ENCODE results near the gene ARHGEF40. TPM values are rescaled to one million over a fixed set of nuclear protein-coding genes. Genes with fewer than 3 reads are reported as not detected.

ARHGEF40 gene
- total RNA-seq, 4 donors from 2014 or later = 7.5 to 21.2 (median 14.4) TPM

- intact Hi-C loops (cut with DNase I; ENCODE audit: low total_unique reads) = loop anchor here (10.0 kb wide), 1 partner anchor 75 kb away; no protein-coding TSS in a partner anchor
- WGBS, 2 donors = 83 to 86% methylated on average over 5 of the region's 5 CpGs
- H3K4me3 ChIP-seq (ENCODE audit: low read depth, poor library complexity, severe bottlenecking) = no peak overlapping the region
- TF ChIP-seq POLR2A (IDR thresholded peaks at IDR 0.05) (no peak), CTCF (IDR thresholded peaks at IDR 0.05) (no peak)
- no peak for DNase-seq (ENCODE audit: low spot score in 2 of 2)
These were observed 19.7 kb downstream of the ARHGEF40 start for GRCh38 chr14:21089877-21090193.

GRCh38 chr14:21090194-21090939 lies 20.3 kb downstream of the ARHGEF40 start:
- H3K4me3 ChIP-seq (ENCODE audit: low read depth, poor library complexity, severe bottlenecking) = no peak overlapping the region
- DNase-seq (ENCODE audit: low spot score in 2 of 2) = no peak
- WGBS, 2 donors = 89 to 90% methylated on average over 35 to 39 of the region's 45 CpGs
- intact Hi-C loops (cut with DNase I; ENCODE audit: low total_unique reads) = loop anchor here (10.0 kb wide), 1 partner anchor 76 kb away; no protein-coding TSS in a partner anchor
- TF ChIP-seq POLR2A (IDR thresholded peaks at IDR 0.05) = no peak
- no peak for TF ChIP-seq CTCF (IDR thresholded peaks at IDR 0.05)

- WGBS, 2 donors = 92% methylated on average over 40 to 45 of the region's 45 CpGs
- DNase-seq (ENCODE audit: low spot score in 2 of 2) = no peak
- intact Hi-C loops (cut with DNase I; ENCODE audit: low total_unique reads) = loop anchor here (10.0 kb wide), 1 partner anchor 76 kb away; no protein-coding TSS in a partner anchor
- no peak overlapping the region for H3K4me3 ChIP-seq (ENCODE audit: low read depth, poor library complexity, severe bottlenecking)
- no peak for TF ChIP-seq CTCF (IDR thresholded peaks at IDR 0.05)
- no peak for TF ChIP-seq POLR2A (IDR thresholded peaks at IDR 0.05)
These were observed 21.0 kb downstream of the ARHGEF40 start for GRCh38 chr14:21090940-21091663.

GRCh38 chr14:21091821-21092272 lies 21.7 kb downstream of the ARHGEF40 start:
- no peak for DNase-seq (ENCODE audit: low spot score in 2 of 2)
- intact Hi-C loops (cut with DNase I; ENCODE audit: low total_unique reads) = loop anchor here (10.0 kb wide), 1 partner anchor 77 kb away; no protein-coding TSS in a partner anchor
- TF ChIP-seq POLR2A (IDR thresholded peaks at IDR 0.05) = no peak
- TF ChIP-seq CTCF (IDR thresholded peaks at IDR 0.05) = no peak
- 92 to 94% methylated on average over 19 to 42 of the region's 42 CpGs for WGBS, 2 donors
- H3K4me3 ChIP-seq (ENCODE audit: low read depth, poor library complexity, severe bottlenecking) = no peak overlapping the region

- peak; percentile 72 to 96 for DNase-seq (ENCODE audit: low spot score in 2 of 2)
- WGBS, 2 donors = 48 to 75% methylated on average over 31 to 40 of the region's 59 CpGs
- intact Hi-C loops (cut with DNase I; ENCODE audit: low total_unique reads) = loop anchor here (10.0 kb wide), 1 partner anchor 78 kb away; no protein-coding TSS in a partner anchor
- TF ChIP-seq CTCF (IDR thresholded peaks at IDR 0.05) = peak in 2 of 3 donors; percentile 95 to 99
- no peak for TF ChIP-seq POLR2A (IDR thresholded peaks at IDR 0.05)
- H3K4me3 ChIP-seq (ENCODE audit: low read depth, poor library complexity, severe bottlenecking) = no peak overlapping the region
These were observed 22.3 kb downstream of the ARHGEF40 start for GRCh38 chr14:21092273-21093011.

Measured in lower leg skin (tissue), 4 donors.